22Rv1 (cell line): ENCODE results near the gene C1orf185.

Experiments
- CTCF ChIP-seq: fragments of 450-650 bp; IDR thresholded peaks from 2 replicates; pipeline ENCODE4 v1.5.1; 2017; ENCODE audit warnings: mild to moderate bottlenecking
- ZFX ChIP-seq: fragments of 450-650 bp; IDR thresholded peaks from 2 replicates; pipeline ENCODE4 v1.6.1; 2017; ENCODE audit warnings: antibody characterized with exemption, borderline replicate concordance

- TF ChIP-seq CTCF (no peak), ZFX (no peak)
Observed at GRCh38 chr1:51193564-51193963, 91.5 kb downstream of the C1orf185 start.
